Smooth muscle cell (in vitro differentiated cells): ENCODE measurements around the gene RGL1. TPM values are rescaled to one million over a fixed set of nuclear protein-coding genes. Genes with fewer than 3 reads are reported as not detected.

Experiments
- DNase-seq: peaks from one replicate; lab custom pipeline; 2025; ENCODE audit not compliant: unreplicated experiment; lab: John Stamatoyannopoulos, UW
- H2AFZ ChIP-seq: fragments of 200-600 bp; sonication (generic); 2 replicates; pipeline ENCODE4 v1.6.0; 2016; ENCODE audit warnings: antibody characterized with exemption, low read depth, mild to moderate bottlenecking
- H3F3A ChIP-seq: fragments of 200-600 bp; sonication (generic); 2 replicates; pipeline ENCODE4 v1.6.0; 2017; ENCODE audit warnings: antibody characterized with exemption, low read depth
- H3K27ac ChIP-seq: fragments of 200-600 bp; sonication (generic); 2 replicates; pipeline ENCODE4 v1.5.1; 2016; ENCODE audit warnings: low read depth, mild to moderate bottlenecking
- H3K27me3 ChIP-seq: fragments of 200-600 bp; sonication (generic); 2 replicates; pipeline ENCODE4 v1.6.1; 2016; ENCODE audit warnings: low read depth, mild to moderate bottlenecking
- H3K36me3 ChIP-seq: fragments of 200-600 bp; sonication (generic); 2 replicates; pipeline ENCODE4 v1.5.1; 2016; ENCODE audit warnings: low read depth
- H3K4me1 ChIP-seq: fragments of 200-600 bp; sonication (generic); 2 replicates; pipeline ENCODE4 v1.5.1; 2016; ENCODE audit warnings: low read depth
- H3K4me2 ChIP-seq: fragments of 200-600 bp; sonication (generic); 2 replicates; pipeline ENCODE4 v1.6.0; 2016; ENCODE audit warnings: mild to moderate bottlenecking
- H3K4me3 ChIP-seq: fragments of 200-600 bp; sonication (generic); 2 replicates; pipeline ENCODE4 v1.5.1; 2016; ENCODE audit warnings: mild to moderate bottlenecking
- H3K79me2 ChIP-seq: fragments of 200-600 bp; sonication (generic); 2 replicates; pipeline ENCODE4 v1.6.0; 2016; ENCODE audit warnings: low read depth, mild to moderate bottlenecking
- H3K9ac ChIP-seq: fragments of 200-600 bp; sonication (generic); 2 replicates; pipeline ENCODE4 v1.6.0; 2016; ENCODE audit warnings: low read depth
- H3K9me3 ChIP-seq: fragments of 200-600 bp; sonication (generic); replicated peaks from 2 replicates; pipeline ENCODE4 v1.5.1; 2016; ENCODE audit warnings: low read depth
- H4K20me1 ChIP-seq: fragments of 200-600 bp; sonication (generic); 2 replicates; pipeline ENCODE4 v1.6.0; 2016; ENCODE audit warnings: low read depth
- WGBS: methylation state at CpG from one replicate; pipeline ENCODE4 v1.1.7; 2016; ENCODE audit warnings: low lambda C conversion rate; 5-methylcytosine and 5-hydroxymethylcytosine counted together
- polyA plus RNA-seq: library from polyadenylated mRNA; unstranded; fragments of >200 nt; fragmentation: Nextera tagmentation; extraction: Ambion mirVana; gene quantifications from 2 replicates; pipeline ENCODE4 v1.2.1, GENCODE V29; 2016
- total RNA-seq: library from RNA; depleted of rRNA; stranded (reverse); fragments of >200 nt; gene quantifications from 2 replicates; pipeline ENCODE4 v1.2.3, GENCODE V29; 2014
- TF ChIP-seq, protein P1 (sequence below): fragments of 200-600 bp; sonication (generic); IDR thresholded peaks from 2 replicates; pipeline ENCODE4 v1.5.1; 2017; ENCODE audit warnings: borderline replicate concordance, mild to moderate bottlenecking, antibody characterized with exemption; ENCODE audit not compliant: insufficient read depth, poor library complexity, severe bottlenecking

The RGL1 gene
- total and polyA plus RNA-seq, 2 experiments from 2014 or later = 21.1 to 21.4 TPM

DNA sequence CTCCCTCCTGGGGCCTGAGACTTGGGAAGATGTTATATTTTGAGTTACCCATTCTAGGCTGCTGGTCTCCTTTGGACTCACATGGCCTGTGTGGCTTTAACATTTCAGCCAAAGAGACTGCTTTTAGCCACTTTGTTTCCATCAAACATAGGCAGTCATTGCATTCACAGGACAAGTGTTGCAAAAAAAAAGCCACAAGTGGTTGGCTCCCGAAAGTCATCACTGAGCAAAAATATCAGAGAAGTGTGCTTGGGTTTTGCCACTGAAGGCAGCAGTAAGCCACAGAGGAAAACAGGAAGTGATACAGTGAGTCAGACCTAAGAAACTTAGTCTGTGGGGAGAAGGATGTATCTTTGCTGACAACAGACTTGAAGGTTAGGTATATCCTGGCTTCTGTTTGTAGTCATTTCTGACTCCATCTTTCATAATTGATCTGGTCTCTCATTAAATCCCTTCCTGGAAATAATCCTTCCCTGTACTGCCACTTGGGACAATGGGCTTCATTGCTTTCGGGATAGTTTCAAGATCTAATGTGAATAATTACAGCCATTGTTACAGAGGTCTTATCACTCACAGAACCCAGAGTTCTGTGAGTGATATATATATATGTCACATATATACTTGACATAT, 151.8 kb downstream of the RGL1 start:
- Histone ChIP-seq H3K9me3 (no peaks in the 10 kb centered on the region), H4K20me1 (no peaks in the 10 kb centered on the region), H3K36me3 (no peaks in the 10 kb centered on the region), H3K4me2 (peak overlapping the region; percentile 30), H3K27ac (peak overlapping the region; percentile 60), H3F3A (peaks cover 7% of the 10 kb centered on the region), H3K9ac (no peak overlapping the region), H3K4me3 (no peak overlapping the region), H3K27me3 (no peaks in the 10 kb centered on the region), H3K79me2 (no peaks in the 10 kb centered on the region), H2AFZ (no peak overlapping the region), H3K4me1 (no peaks in the 10 kb centered on the region)
- no peak for DNase-seq
- WGBS = 41% methylated on average over 2 of the region's 2 CpGs
- TF ChIP-seq, protein P1, sequence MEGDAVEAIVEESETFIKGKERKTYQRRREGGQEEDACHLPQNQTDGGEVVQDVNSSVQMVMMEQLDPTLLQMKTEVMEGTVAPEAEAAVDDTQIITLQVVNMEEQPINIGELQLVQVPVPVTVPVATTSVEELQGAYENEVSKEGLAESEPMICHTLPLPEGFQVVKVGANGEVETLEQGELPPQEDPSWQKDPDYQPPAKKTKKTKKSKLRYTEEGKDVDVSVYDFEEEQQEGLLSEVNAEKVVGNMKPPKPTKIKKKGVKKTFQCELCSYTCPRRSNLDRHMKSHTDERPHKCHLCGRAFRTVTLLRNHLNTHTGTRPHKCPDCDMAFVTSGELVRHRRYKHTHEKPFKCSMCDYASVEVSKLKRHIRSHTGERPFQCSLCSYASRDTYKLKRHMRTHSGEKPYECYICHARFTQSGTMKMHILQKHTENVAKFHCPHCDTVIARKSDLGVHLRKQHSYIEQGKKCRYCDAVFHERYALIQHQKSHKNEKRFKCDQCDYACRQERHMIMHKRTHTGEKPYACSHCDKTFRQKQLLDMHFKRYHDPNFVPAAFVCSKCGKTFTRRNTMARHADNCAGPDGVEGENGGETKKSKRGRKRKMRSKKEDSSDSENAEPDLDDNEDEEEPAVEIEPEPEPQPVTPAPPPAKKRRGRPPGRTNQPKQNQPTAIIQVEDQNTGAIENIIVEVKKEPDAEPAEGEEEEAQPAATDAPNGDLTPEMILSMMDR = no peak

DNA sequence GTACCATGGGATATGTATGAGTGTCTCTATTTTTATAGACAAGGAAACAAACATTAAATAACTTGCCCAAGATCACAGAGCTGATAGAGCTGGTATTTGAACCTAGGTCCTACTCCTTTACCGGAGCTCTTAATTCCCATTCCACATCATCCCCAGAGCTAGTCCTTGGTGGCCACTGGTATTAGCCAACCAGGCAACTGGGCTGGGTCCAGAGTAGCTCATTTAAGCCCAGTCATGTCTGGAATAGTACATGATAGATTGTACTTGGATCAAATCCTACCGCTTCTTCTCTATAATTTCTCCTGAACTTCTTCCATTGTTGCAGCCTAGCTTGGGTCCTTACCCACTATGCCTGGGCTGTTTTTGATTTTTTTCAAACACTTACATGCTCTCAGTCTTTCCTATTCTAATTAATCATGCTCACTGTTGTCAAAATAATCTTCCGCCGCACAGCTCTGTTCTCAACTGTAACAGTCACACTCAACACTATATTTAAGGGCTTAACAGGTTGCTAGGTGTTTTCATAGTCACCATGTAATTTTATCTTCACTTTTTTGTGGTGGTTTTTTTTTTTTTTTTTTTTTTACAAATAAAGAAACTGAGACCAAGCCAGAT, 152.4 kb downstream of the RGL1 start:
- Histone ChIP-seq H3K9ac (no peak overlapping the region), H2AFZ (no peak overlapping the region), H3K27me3 (no peaks in the 10 kb centered on the region), H3K9me3 (no peaks in the 10 kb centered on the region), H3K36me3 (no peaks in the 10 kb centered on the region), H3K4me1 (no peaks in the 10 kb centered on the region), H4K20me1 (no peaks in the 10 kb centered on the region), H3K27ac (peak overlapping the region; percentile 60), H3K4me2 (peak overlapping the region; percentile 22), H3F3A (peaks cover 7% of the 10 kb centered on the region), H3K4me3 (no peak overlapping the region), H3K79me2 (no peaks in the 10 kb centered on the region)
- DNase-seq = no peak
- WGBS = 90% methylated on average over 4 of the region's 4 CpGs
- TF ChIP-seq, protein P1 = no peak

DNA sequence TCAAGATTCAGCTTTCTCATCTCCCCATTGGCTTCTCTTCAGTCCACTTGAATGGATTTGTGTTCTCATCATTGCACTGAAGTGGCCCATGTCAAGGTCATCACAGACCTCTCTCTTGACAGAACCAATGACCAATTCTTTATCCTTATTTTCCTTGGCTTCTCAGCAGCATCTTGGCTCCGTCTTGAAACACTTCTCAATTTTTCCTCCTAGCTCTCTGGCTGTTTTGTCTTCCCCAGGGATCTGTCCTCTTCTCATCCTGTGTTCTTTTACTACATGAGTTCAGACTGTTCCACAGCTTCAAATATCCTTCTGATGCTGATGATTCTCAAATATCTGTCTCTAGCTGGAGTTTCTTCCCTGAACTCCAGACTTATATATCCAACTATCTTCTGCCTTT, 154.0 kb downstream of the RGL1 start:
- no peak overlapping the region for H3K4me2 ChIP-seq
- no peak overlapping the region for H2AFZ ChIP-seq
- TF ChIP-seq, protein P1 = no peak
- peaks cover 7% of the 10 kb centered on the region for H3F3A ChIP-seq
- no peaks in the 10 kb centered on the region for H3K36me3 ChIP-seq
- H3K79me2 ChIP-seq = no peaks in the 10 kb centered on the region
- H3K9me3 ChIP-seq = no peaks in the 10 kb centered on the region
- no peak overlapping the region for H3K4me3 ChIP-seq
- no peaks in the 10 kb centered on the region for H3K27me3 ChIP-seq
- H4K20me1 ChIP-seq = no peaks in the 10 kb centered on the region
- WGBS = 83% methylated on average over 1 of the region's 1 CpG
- no peak overlapping the region for H3K27ac ChIP-seq
- no peak overlapping the region for H3K9ac ChIP-seq
- DNase-seq = no peak
- no peaks in the 10 kb centered on the region for H3K4me1 ChIP-seq

DNA sequence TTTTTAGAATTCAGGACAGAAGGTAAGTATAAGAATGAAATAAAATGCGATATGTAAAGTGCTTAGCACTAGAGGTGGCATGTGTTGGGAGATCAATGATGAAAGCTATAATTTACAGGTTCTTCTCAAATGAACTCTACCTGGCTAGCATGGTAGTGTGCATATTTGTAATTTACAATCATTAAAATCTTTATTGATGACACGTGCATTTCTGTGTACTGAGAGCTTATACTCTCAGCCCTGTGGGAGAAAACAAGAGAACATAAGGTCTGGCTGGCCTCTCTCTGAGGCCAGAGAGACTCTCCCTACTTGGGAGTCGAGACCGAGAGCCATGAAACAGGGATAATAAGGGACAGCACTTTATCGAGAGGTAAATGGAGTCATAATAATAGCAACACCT, 156.2 kb downstream of the RGL1 start:
- no peak for DNase-seq
- 93% methylated on average over 5 of the region's 5 CpGs for WGBS
- Histone ChIP-seq H2AFZ (no peak overlapping the region), H3K36me3 (no peaks in the 10 kb centered on the region), H3K4me1 (no peaks in the 10 kb centered on the region), H3K27me3 (no peaks in the 10 kb centered on the region), H3K79me2 (no peaks in the 10 kb centered on the region), H3K9me3 (no peaks in the 10 kb centered on the region), H3K9ac (no peak overlapping the region), H3K4me2 (no peak overlapping the region), H3K4me3 (no peak overlapping the region), H4K20me1 (no peaks in the 10 kb centered on the region), H3F3A (peaks cover 2% of the 10 kb centered on the region), H3K27ac (no peak overlapping the region)
- TF ChIP-seq, protein P1 = no peak
